SK-N-SH (cell line): ENCODE measurements around the gene PTPN5. TPM values are rescaled to one million over a fixed set of nuclear protein-coding genes. Genes with fewer than 3 reads are reported as not detected.

ENCODE experiments used
- CTCF ChIA-PET: fragments of 300-600, 350-600 bp; formaldehyde crosslinking; extraction: SDS; loops from one replicate; lab custom pipeline; 2021; lab: Yijun Ruan, JAX
- POLR2A ChIA-PET: fragments of 350-600 bp; sonication (Branson Sonifier 250); formaldehyde crosslinking; extraction: SDS; loops from one replicate; lab custom pipeline; 2020; ENCODE audit warnings: antibody characterized with exemption, inconsistent platforms; lab: Yijun Ruan, JAX
- DNase-seq: peaks from one replicate; pipeline ENCODE4 v3.0.0; 2012
- H2AFZ ChIP-seq: fragments of 200-600 bp; sonication (generic); 2 replicates; pipeline ENCODE4 v1.8.1; 2016; ENCODE audit warnings: antibody characterized with exemption, mild to moderate bottlenecking, low read depth
- H3F3A ChIP-seq: fragments of 200-600 bp; sonication (generic); replicated peaks from 2 replicates; pipeline ENCODE3; 2016; ENCODE audit warnings: antibody characterized with exemption, mild to moderate bottlenecking; ENCODE audit not compliant: insufficient read depth
- H3K27ac ChIP-seq, 2 experiments: fragments of 200-500 bp in 1 of 2; fragments of 200-600 bp in 1 of 2; sonication (Bioruptor generic) in 1 of 2; sonication (generic), shearing (Covaris generic) in 1 of 2; 2 replicates each; pipeline versions ENCODE4 v1.5.1 to v1.6.1; 2014 to 2016; ENCODE audit warnings: low read depth in 2 of 2, inconsistent platforms in 1 of 2, low read length in 1 of 2, mild to moderate bottlenecking in 1 of 2, mixed read lengths in 1 of 2
- H3K27me3 ChIP-seq: fragments of 200-600 bp; sonication (generic), shearing (Covaris generic); 2 replicates; pipeline ENCODE4 v1.6.1; 2016; ENCODE audit warnings: mixed run types; ENCODE audit not compliant: insufficient read depth
- H3K36me3 ChIP-seq, 2 experiments: fragments of 200-500 bp in 1 of 2; fragments of 200-600 bp in 1 of 2; sonication (Bioruptor generic) in 1 of 2; sonication (generic) in 1 of 2; replicated peaks in 1 of 2; 2 replicates each; pipeline versions ENCODE3 to v1.5.1; 2014 to 2016; ENCODE audit warnings: low read length in 1 of 2, mild to moderate bottlenecking in 1 of 2; ENCODE audit not compliant: insufficient read depth in 2 of 2, control insufficient read depth in 1 of 2
- H3K4me1 ChIP-seq, 2 experiments: fragments of 200-500 bp in 1 of 2; fragments of 200-600 bp in 1 of 2; sonication (Bioruptor generic) in 1 of 2; sonication (generic), shearing (Covaris generic) in 1 of 2; 2 replicates each; pipeline versions ENCODE4 v1.5.1 to v1.6.1; 2014 to 2016; ENCODE audit warnings: low read depth in 1 of 2, low read length in 1 of 2, mixed run types in 1 of 2; ENCODE audit not compliant: insufficient read depth in 2 of 2, control insufficient read depth in 1 of 2
- H3K4me2 ChIP-seq: fragments of 200-600 bp; sonication (generic), shearing (Covaris generic); 2 replicates; pipeline ENCODE4 v1.6.1; 2017; ENCODE audit warnings: mixed run types
- H3K4me3 ChIP-seq, 2 experiments: fragments of 200-500 bp in 1 of 2; fragments of 200-600 bp in 1 of 2; sonication (Bioruptor generic) in 1 of 2; sonication (generic), shearing (Covaris generic) in 1 of 2; 2 replicates each; pipeline versions ENCODE4 v1.5.1 to v1.8.1; 2014 to 2016; ENCODE audit warnings: low read depth in 2 of 2, inconsistent platforms in 1 of 2, low read length in 1 of 2, mild to moderate bottlenecking in 1 of 2, mixed read lengths in 1 of 2, moderate library complexity in 1 of 2
- H3K79me2 ChIP-seq: fragments of 200-600 bp; sonication (generic); 2 replicates; pipeline ENCODE4 v1.8.1; 2017; ENCODE audit warnings: mild to moderate bottlenecking; ENCODE audit not compliant: insufficient read depth
- H3K9ac ChIP-seq: fragments of 200-600 bp; sonication (generic); 2 replicates; pipeline ENCODE4 v1.6.1; 2017; ENCODE audit warnings: mixed run types
- H3K9me2 ChIP-seq: fragments of 200-600 bp; sonication (generic); 2 replicates; pipeline ENCODE4 v1.6.1; 2017; ENCODE audit warnings: mixed run types
- H3K9me3 ChIP-seq: fragments of 200-600 bp; sonication (generic); 2 replicates; pipeline ENCODE4 v1.6.1; 2017; ENCODE audit warnings: mixed run types, mild to moderate bottlenecking, moderate library complexity
- H4K20me1 ChIP-seq: fragments of 200-600 bp; sonication (generic); 2 replicates; pipeline ENCODE4 v1.6.1; 2017; ENCODE audit warnings: mild to moderate bottlenecking, mixed run types; ENCODE audit not compliant: insufficient read depth
- CTCF ChIP-seq: fragments of 200-600 bp; sonication (generic); IDR thresholded peaks from 2 replicates; pipeline ENCODE4 v1.6.1; 2017; ENCODE audit warnings: antibody characterized with exemption, mild to moderate bottlenecking, moderate library complexity
- EP300 ChIP-seq, 2 experiments: IDR thresholded peaks; 2 replicates each; pipeline versions ENCODE4 v1.4.0 to v1.6.1; 2012; ENCODE audit warnings: borderline replicate concordance in 1 of 2, low read depth in 1 of 2, low read length in 1 of 2
- EZH2phosphoT487 ChIP-seq: fragments of 200-600 bp; sonication (generic); IDR thresholded peaks from 2 replicates; pipeline ENCODE4 v1.6.1; 2017; ENCODE audit warnings: low read depth, mixed run types, mild to moderate bottlenecking, antibody characterized with exemption, moderate library complexity, borderline replicate concordance
- FOSL2 ChIP-seq: IDR thresholded peaks from 2 replicates; pipeline ENCODE4 v1.4.0; 2012; ENCODE audit warnings: low read depth, mild to moderate bottlenecking, moderate library complexity, borderline replicate concordance
- FOXM1 ChIP-seq: IDR thresholded peaks from 2 replicates; pipeline ENCODE4 v1.4.0; 2012; ENCODE audit warnings: low read depth, mild to moderate bottlenecking
- GABPA ChIP-seq: IDR thresholded peaks from 2 replicates; pipeline ENCODE4 v1.4.0; 2012; ENCODE audit warnings: low read depth, mild to moderate bottlenecking
- IRF3 ChIP-seq: fragments of 150-350 bp; IDR thresholded peaks from 2 replicates; pipeline ENCODE4 v1.6.1; 2016; ENCODE audit warnings: mild to moderate bottlenecking, low read depth, low read length
- MEF2A ChIP-seq: IDR thresholded peaks from 2 replicates; pipeline ENCODE4 v1.4.0; 2012; ENCODE audit warnings: low read depth, borderline replicate concordance
- MXI1 ChIP-seq: IDR thresholded peaks from 2 replicates; pipeline ENCODE4 v1.6.1; 2012; ENCODE audit warnings: mild to moderate bottlenecking, low read depth, low read length, improper control_type of control experiment
- NRF1 ChIP-seq: IDR thresholded peaks from 2 replicates; pipeline ENCODE4 v1.6.1; 2012; ENCODE audit warnings: low read depth, mild to moderate bottlenecking, low read length
- PBX3 ChIP-seq: IDR thresholded peaks from 2 replicates; pipeline ENCODE4; 2012
- POLR2AphosphoS5 ChIP-seq: IDR thresholded peaks from 2 replicates; pipeline ENCODE4 v1.6.1; 2012; ENCODE audit warnings: low read depth, low read length
- RFX5 ChIP-seq: IDR thresholded peaks from 2 replicates; pipeline ENCODE4 v1.6.1; 2012; ENCODE audit warnings: mild to moderate bottlenecking, improper control_type of control experiment, low read length
- SIN3A ChIP-seq: IDR thresholded peaks from 2 replicates; pipeline ENCODE4 v1.6.1; 2012; ENCODE audit warnings: low read depth, mild to moderate bottlenecking, low read length, moderate library complexity, borderline replicate concordance
- TAF1 ChIP-seq: IDR thresholded peaks from 2 replicates; pipeline ENCODE4 v1.6.1; 2012; ENCODE audit warnings: low read depth, mild to moderate bottlenecking, low read length, moderate library complexity, borderline replicate concordance
- WGBS: methylation state at CpG from one replicate; pipeline ENCODE4 v1.1.6; 2017; ENCODE audit warnings: low lambda C conversion rate; 5-methylcytosine and 5-hydroxymethylcytosine counted together
- polyA plus RNA-seq, 3 experiments: library from polyadenylated mRNA; depleted of rRNA; stranded (reverse); fragments of >200 nt; gene quantifications; 2 replicates each; pipeline ENCODE4 v1.2.3, GENCODE V29; 2012

The PTPN5 gene
- polyA plus RNA-seq, 1 of the 3 experiments (the other 2 are of a cell fraction) = not detected

GRCh38 chr11:18720808-18721560, 70.6 kb downstream of the PTPN5 start:
- Histone ChIP-seq H3K36me3 (no peaks in the 10 kb centered on the region), H3K4me3 (peak overlapping the region; percentile 62 to 73), H4K20me1 (no peaks in the 10 kb centered on the region), H3K4me1 (peaks cover 0 to 22% of the 10 kb centered on the region in 2 experiments; a peak in 1 of 4 replicates), H2AFZ (peak overlapping the region; percentile 89), H3F3A (peaks cover 6% of the 10 kb centered on the region), H3K9me2 (no peaks in the 10 kb centered on the region), H3K27me3 (no peaks in the 10 kb centered on the region), H3K9ac (peak overlapping the region; percentile 64), H3K4me2 (peak overlapping the region; percentile 95), H3K27ac (peak overlapping the region; percentile 31 to 76), H3K79me2 (no peaks in the 10 kb centered on the region), H3K9me3 (no peaks in the 10 kb centered on the region)
- 9% methylated on average over 33 of the region's 41 CpGs for WGBS
- ChIA-PET POLR2A (interaction anchor here (0.8 to 1.5 kb wide), 4 partner anchors 15 to 87 kb away, joined by 3 to 9 read pairs (median 3); partner anchors contain the start of genes SPTY2D1 and TMEM86A), CTCF (interaction anchor here (0.7 to 5.1 kb wide), 13 partner anchors 12 to 605 kb away, joined by 3 to 59 read pairs (median 7); partner anchors contain the start of genes SPTY2D1 and TMEM86A)
- peak; percentile 89 for DNase-seq
- TF ChIP-seq POLR2AphosphoS5 (0 out of 2 replicates have a peak, but pooled peaks have one; percentile 14), RFX5 (no peak), MXI1 (peak; percentile 74; the same call in 1 of the 2 replicates), EP300 (IDR thresholded peaks at IDR 0.05; ENCODE audit: borderline replicate concordance in 1 of 2, low read depth in 1 of 2, low read length in 1 of 2) (no peak), NRF1 (no peak)

- Histone ChIP-seq H3K4me3 (peak overlapping the region in 1 of 2 experiments; percentile 73; a peak in 1 of 4 replicates), H3K36me3 (no peaks in the 10 kb centered on the region), H3K9ac (no peak overlapping the region), H3K4me2 (peak overlapping the region; percentile 95), H3K9me3 (no peaks in the 10 kb centered on the region), H2AFZ (peak overlapping the region; percentile 89; the same call in 1 of the 2 replicates), H3K9me2 (no peaks in the 10 kb centered on the region), H3K4me1 (peaks cover 0 to 22% of the 10 kb centered on the region in 2 experiments; a peak in 1 of 4 replicates), H3K79me2 (no peaks in the 10 kb centered on the region), H3K27me3 (no peaks in the 10 kb centered on the region), H3K27ac (peak overlapping the region in 1 of 2 experiments; percentile 76; a peak in 1 of 4 replicates), H4K20me1 (no peaks in the 10 kb centered on the region), H3F3A (peaks cover 6% of the 10 kb centered on the region)
- no peak for DNase-seq
- 67% methylated on average over 5 of the region's 5 CpGs for WGBS
- ChIA-PET CTCF (interaction anchor here (0.9 to 5.1 kb wide), 7 partner anchors 13 to 605 kb away, joined by 4 to 59 read pairs (median 9); partner anchors contain the start of gene TMEM86A), POLR2A (interaction anchor here (0.8 kb wide), 1 partner anchor 22 kb away, joined by 3 read pairs; the partner anchor contains the start of gene TMEM86A)
- TF ChIP-seq MXI1 (no peak), FOXM1 (no peak), TAF1 (no peak), FOSL2 (no peak), PBX3 (no peak), GABPA (no peak), IRF3 (no peak), SIN3A (no peak), EP300 (IDR thresholded peaks at IDR 0.05; ENCODE audit: borderline replicate concordance in 1 of 2, low read depth in 1 of 2, low read length in 1 of 2) (no peak), EZH2phosphoT487 (no peak), CTCF (no peak), MEF2A (no peak)
Observed at GRCh38 chr11:18720091-18720807, 71.3 kb downstream of the PTPN5 start.
